Body of pancreas (tissue), 4 donors: ENCODE measurements around the gene THY1. TPM values are rescaled to one million over a fixed set of nuclear protein-coding genes. Genes with fewer than 3 reads are reported as not detected.

Source experiments
- ATAC-seq: fragments of 150-250 bp; one replicate; pipeline ENCODE4 v1.9.1; 2016
- DNase-seq, 4 donors: peaks; one replicate each; pipeline ENCODE4 v3.0.0-alpha.2; 2019
- H3K27ac ChIP-seq, 4 donors: fragments of 200-600 bp; sonication (generic); 1 replicate in 3 of 4; 2 replicates in 1 of 4; pipeline versions ENCODE4 v1.5.1 to v1.6.1; 2016 to 2019; ENCODE audit warnings: mild to moderate bottlenecking in 1 of 4, mixed read lengths in 1 of 4, moderate library complexity in 1 of 4
- H3K27me3 ChIP-seq, 2 donors: fragments of 200-600 bp; sonication (generic); one replicate each; pipeline ENCODE4 v1.6.0; 2016; ENCODE audit warnings: mild to moderate bottlenecking in 1 of 2
- H3K36me3 ChIP-seq, 2 donors: fragments of 200-600 bp; sonication (generic); replicated peaks in 1 of 2; 2 replicates each; pipeline ENCODE4 v1.5.1; 2016; ENCODE audit warnings: low read depth in 2 of 2; ENCODE audit not compliant: insufficient read depth in 1 of 2
- H3K4me1 ChIP-seq: fragments of 200-600 bp; sonication (generic); one replicate; pipeline ENCODE4 v1.6.0; 2016
- H3K4me3 ChIP-seq, 2 donors: fragments of 200-600 bp; sonication (generic); 1 replicate in 1 of 2; 2 replicates in 1 of 2; pipeline ENCODE4 v1.5.1; 2016 to 2019
- H3K9me3 ChIP-seq, 3 donors: fragments of 200-600 bp; sonication (generic); 1 replicate in 2 of 3; 2 replicates in 1 of 3; pipeline ENCODE4 v1.5.1; 2016
- POLR2A ChIP-seq, 3 donors: fragments of 450-650 bp; IDR thresholded peaks; one replicate each; pipeline ENCODE4 v1.6.1; 2016; ENCODE audit warnings: antibody characterized with exemption in 3 of 3, mild to moderate bottlenecking in 2 of 3
- WGBS, 2 donors: methylation state at CpG; one replicate each; pipeline ENCODE4 v1.1.5; 2017; 5-methylcytosine and 5-hydroxymethylcytosine counted together
- intact Hi-C: fragments of 100-400 bp; cut with DNase I; formaldehyde crosslinking; loops from one replicate; pipeline ENCODE4 v1.15.1; 2023
- total RNA-seq, 2 donors: library from RNA; depleted of rRNA; stranded (reverse); fragments of >200 nt; gene quantifications; one replicate each; pipeline ENCODE4 v1.1.0, GENCODE V29; 2016
- TF ChIP-seq, protein P1 (sequence below), 7 experiments: fragments of 450-650 bp in 4 of 7; fragments of 200-600 bp in 3 of 7; sonication (generic) in 3 of 7; IDR thresholded peaks; one replicate each; pipeline ENCODE4 v1.5.1; 2016 to 2019; ENCODE audit warnings: antibody characterized with exemption in 7 of 7

Gene THY1
- total RNA-seq, 2 donors from 2014 or later = 6.9 to 9.9 TPM

- intact Hi-C loops = loop anchor here (5.0 to 10.0 kb wide), 3 partner anchors 40 to 173 kb away; partner anchors contain the start of gene CBL
- ATAC-seq = no peak
- peak in 1 of 4 donors; percentile 19 for DNase-seq
- Histone ChIP-seq H3K27me3 (no peaks in the 10 kb centered on the region), H3K4me1 (peaks cover 85% of the 10 kb centered on the region), H3K4me3 (no peak overlapping the region), H3K27ac (peak overlapping the region; percentile 50 to 95 (median 89)), H3K36me3 (no peaks in the 10 kb centered on the region), H3K9me3 (no peaks in the 10 kb centered on the region)
- TF ChIP-seq POLR2A (IDR thresholded peaks at IDR 0.05) = peak in 1 of 3 donors; percentile 16
- TF ChIP-seq, protein P1, sequence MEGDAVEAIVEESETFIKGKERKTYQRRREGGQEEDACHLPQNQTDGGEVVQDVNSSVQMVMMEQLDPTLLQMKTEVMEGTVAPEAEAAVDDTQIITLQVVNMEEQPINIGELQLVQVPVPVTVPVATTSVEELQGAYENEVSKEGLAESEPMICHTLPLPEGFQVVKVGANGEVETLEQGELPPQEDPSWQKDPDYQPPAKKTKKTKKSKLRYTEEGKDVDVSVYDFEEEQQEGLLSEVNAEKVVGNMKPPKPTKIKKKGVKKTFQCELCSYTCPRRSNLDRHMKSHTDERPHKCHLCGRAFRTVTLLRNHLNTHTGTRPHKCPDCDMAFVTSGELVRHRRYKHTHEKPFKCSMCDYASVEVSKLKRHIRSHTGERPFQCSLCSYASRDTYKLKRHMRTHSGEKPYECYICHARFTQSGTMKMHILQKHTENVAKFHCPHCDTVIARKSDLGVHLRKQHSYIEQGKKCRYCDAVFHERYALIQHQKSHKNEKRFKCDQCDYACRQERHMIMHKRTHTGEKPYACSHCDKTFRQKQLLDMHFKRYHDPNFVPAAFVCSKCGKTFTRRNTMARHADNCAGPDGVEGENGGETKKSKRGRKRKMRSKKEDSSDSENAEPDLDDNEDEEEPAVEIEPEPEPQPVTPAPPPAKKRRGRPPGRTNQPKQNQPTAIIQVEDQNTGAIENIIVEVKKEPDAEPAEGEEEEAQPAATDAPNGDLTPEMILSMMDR (IDR thresholded peaks at IDR 0.05) = no peak
- 37 to 42% methylated on average over 6 to 12 of the region's 12 CpGs for WGBS, 2 donors
These were observed 45.7 kb downstream of the THY1 start for GRCh38 chr11:119377112-119377901.

DNA sequence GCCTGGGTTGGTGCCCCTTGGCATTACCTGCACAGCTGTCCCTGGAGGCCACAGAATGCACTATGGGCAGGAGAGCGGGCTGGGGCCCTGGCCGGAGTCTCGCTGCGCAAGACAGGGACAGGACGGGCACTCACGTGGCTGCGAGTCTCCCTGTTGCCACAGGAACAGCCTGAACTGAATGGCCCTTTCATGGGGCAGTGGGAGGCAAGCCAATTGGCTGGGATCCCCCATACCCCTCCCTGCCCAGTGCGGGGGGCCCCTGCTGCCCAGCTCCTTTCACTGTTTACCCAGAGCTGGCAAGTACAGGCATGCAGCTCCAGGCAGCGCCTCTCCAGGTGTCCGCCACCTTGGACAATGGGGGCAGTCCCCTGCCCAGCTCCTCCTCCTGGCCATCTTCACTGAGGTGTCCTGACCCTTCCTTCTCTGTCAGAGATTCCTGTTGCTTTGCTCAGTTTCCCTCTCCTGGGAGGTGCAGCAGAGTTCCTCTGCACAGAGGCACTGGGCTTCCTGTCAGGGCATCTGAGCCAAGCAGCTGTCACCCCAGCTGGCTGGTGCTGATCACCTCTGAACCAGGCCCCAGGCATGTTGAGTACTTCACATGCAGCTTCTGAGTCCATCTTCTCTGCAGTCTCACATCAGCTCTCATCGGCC lies 46.6 kb downstream of the THY1 start:
- ATAC-seq = peak; percentile 72

DNA sequence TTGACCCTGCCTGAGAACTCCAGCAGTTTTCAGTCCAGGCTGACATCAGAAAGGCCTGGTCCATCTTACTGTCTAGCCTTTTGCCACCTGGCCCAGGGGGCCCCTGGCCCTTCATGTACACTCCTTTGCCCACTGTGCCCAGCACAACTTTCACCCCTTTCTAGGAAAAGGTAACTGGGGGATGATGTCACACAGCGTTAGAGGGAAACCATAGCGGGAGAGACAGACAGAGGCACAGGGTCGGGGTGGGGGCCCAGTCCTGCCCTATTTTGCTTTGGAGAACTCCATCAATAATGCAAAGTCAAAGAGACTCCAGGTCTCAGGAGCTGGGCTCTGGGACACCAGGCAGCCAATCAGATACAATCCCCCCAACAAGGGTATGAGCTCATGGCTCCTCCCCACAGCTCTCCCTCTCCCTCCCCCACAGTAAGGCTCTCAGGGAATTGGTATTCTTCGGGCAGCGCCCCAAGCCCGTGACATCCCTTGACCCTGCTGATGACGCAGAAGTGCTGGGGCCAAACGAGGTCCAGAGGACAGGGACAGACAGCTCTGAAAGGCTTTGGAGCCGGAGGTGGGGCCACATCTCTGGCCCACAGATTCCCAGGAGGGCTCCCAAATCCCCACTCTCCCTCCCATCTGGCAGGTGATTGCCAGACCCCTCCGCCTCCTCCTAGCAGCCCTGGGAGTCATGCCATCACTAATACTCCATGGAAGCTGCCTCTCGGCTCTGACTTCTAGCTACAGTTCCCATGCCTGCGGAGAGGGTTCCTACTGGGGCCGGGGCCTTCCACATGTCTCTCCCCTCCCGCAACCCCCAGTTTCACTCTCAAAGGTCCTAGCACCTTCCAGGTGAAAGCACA lies 47.4 kb downstream of the THY1 start:
- ATAC-seq (peak; percentile 58), DNase-seq (peak; percentile 66 to 79 (median 78))
- 60 to 75% methylated on average over 9 to 14 of the region's 14 CpGs for WGBS, 2 donors
- Histone ChIP-seq H3K4me1 (peaks cover 90% of the 10 kb centered on the region), H3K4me3 (no peak overlapping the region), H3K27ac (peak overlapping the region; percentile 78 to 95 (median 89)), H3K9me3 (no peaks in the 10 kb centered on the region), H3K27me3 (no peaks in the 10 kb centered on the region), H3K36me3 (no peaks in the 10 kb centered on the region)
- TF ChIP-seq POLR2A (IDR thresholded peaks at IDR 0.05) = no peak
- TF ChIP-seq, protein P1 (IDR thresholded peaks at IDR 0.05) = no peak
- intact Hi-C loops = loop anchor here (5.0 to 10.0 kb wide), 3 partner anchors 38 to 171 kb away; partner anchors contain the start of gene CBL

More for the DNA sequence above, 46.6 kb downstream of the THY1 start:
- no peaks in the 10 kb centered on the region for H3K27me3 ChIP-seq
- H3K4me1 ChIP-seq = peaks cover 90% of the 10 kb centered on the region
- no peaks in the 10 kb centered on the region for H3K36me3 ChIP-seq
- TF ChIP-seq, protein P1 (IDR thresholded peaks at IDR 0.05) = no peak
- TF ChIP-seq POLR2A (IDR thresholded peaks at IDR 0.05) = peak in 2 of 3 donors; percentile 63 to 67
- WGBS, 2 donors = 30 to 46% methylated on average over 3 to 11 of the region's 11 CpGs
- intact Hi-C loops = loop anchor here (5.0 to 10.0 kb wide), 3 partner anchors 39 to 172 kb away; partner anchors contain the start of gene CBL
- no peak overlapping the region for H3K4me3 ChIP-seq
- no peaks in the 10 kb centered on the region for H3K9me3 ChIP-seq
- peak overlapping the region; percentile 78 to 95 (median 89) for H3K27ac ChIP-seq
- peak; percentile 72 to 85 (median 84) for DNase-seq

- Histone ChIP-seq H3K36me3 (no peaks in the 10 kb centered on the region), H3K9me3 (no peaks in the 10 kb centered on the region), H3K4me3 (no peak overlapping the region), H3K27ac (peak overlapping the region; percentile 78 to 95 (median 89)), H3K4me1 (peaks cover 92% of the 10 kb centered on the region), H3K27me3 (no peaks in the 10 kb centered on the region)
- TF ChIP-seq POLR2A (IDR thresholded peaks at IDR 0.05) = no peak
- TF ChIP-seq, protein P1 (IDR thresholded peaks at IDR 0.05) = no peak
- ATAC-seq (no peak), DNase-seq (no peak)
- intact Hi-C loops = loop anchor here (5.0 to 10.0 kb wide), 3 partner anchors 37 to 170 kb away; partner anchors contain the start of gene CBL
- WGBS, 2 donors = 23 to 29% methylated on average over 6 to 11 of the region's 11 CpGs
These were observed 48.2 kb downstream of the THY1 start for GRCh38 chr11:119374632-119375336.
